CD4-positive, alpha-beta memory T cell (primary cell): ENCODE data around the gene FBXO42. TPM values are rescaled to one million over a fixed set of nuclear protein-coding genes. Genes with fewer than 3 reads are reported as not detected.
"Not testable (repeated sequence)": the region's sequence is repeated elsewhere in the genome, so short reads cannot be mapped to it uniquely, and the experiment has no call there.

Source experiments
- CTCF ChIA-PET: fragments of 350-600 bp; sonication (Branson Sonifier 250); formaldehyde crosslinking; loops from one replicate; lab custom pipeline; 2021; ENCODE audit warnings: inconsistent platforms; ENCODE audit not compliant: partially characterized antibody; lab: Charles Lee
- POLR2A ChIA-PET: fragments of 350-600 bp; sonication (Branson Sonifier 250); formaldehyde crosslinking; loops from one replicate; lab custom pipeline; 2021; ENCODE audit not compliant: partially characterized antibody; lab: Charles Lee
- DNase-seq, 5 donors: peaks; one replicate each; pipeline versions ENCODE4 v3.0.0 to v3.0.0-alpha.2; 2020 to 2022; ENCODE audit warnings: mixed read lengths in 1 of 5
- H3K27ac ChIP-seq: one replicate; pipeline ENCODE4 v1.7.0; 2013; ENCODE audit warnings: low read depth, low read length
- H3K27me3 ChIP-seq: 2 replicates; pipeline ENCODE4 v1.7.0; 2013; ENCODE audit warnings: mild to moderate bottlenecking, low read length, moderate library complexity; ENCODE audit not compliant: insufficient read depth
- H3K36me3 ChIP-seq: 2 replicates; pipeline ENCODE4 v1.7.0; 2013; ENCODE audit warnings: mild to moderate bottlenecking, low read length, moderate library complexity; ENCODE audit not compliant: insufficient read depth
- H3K4me1 ChIP-seq: 2 replicates; pipeline ENCODE4 v1.7.0; 2013; ENCODE audit warnings: mild to moderate bottlenecking, low read length, moderate library complexity; ENCODE audit not compliant: insufficient read depth
- H3K4me3 ChIP-seq, 2 donors: one replicate each; pipeline ENCODE4 v1.7.0; 2013; ENCODE audit warnings: low read length in 2 of 2, mild to moderate bottlenecking in 1 of 2
- H3K9me3 ChIP-seq, 2 donors: one replicate each; pipeline ENCODE4 v1.7.0; 2013; ENCODE audit warnings: low read length in 2 of 2, control low read depth in 1 of 2; ENCODE audit not compliant: control insufficient read depth in 1 of 2
- H3K27ac Mint-ChIP-seq, 7 donors: one replicate each; pipeline ENCODE4 v1.8.0; 2020 to 2021; ENCODE audit warnings: mixed read lengths in 7 of 7, mild to moderate bottlenecking in 6 of 7, inconsistent platforms in 3 of 7, moderate library complexity in 3 of 7
- H3K27me3 Mint-ChIP-seq, 2 donors: one replicate each; pipeline ENCODE4 v1.8.0; 2020 to 2021; ENCODE audit warnings: mixed read lengths in 2 of 2
- H3K36me3 Mint-ChIP-seq, 2 donors: one replicate each; pipeline ENCODE4 v1.8.0; 2020 to 2021; ENCODE audit warnings: mixed read lengths in 2 of 2, inconsistent platforms in 1 of 2, mild to moderate bottlenecking in 1 of 2
- H3K4me1 Mint-ChIP-seq, 4 donors: one replicate each; pipeline ENCODE4 v1.8.0; 2020 to 2021; ENCODE audit warnings: mixed read lengths in 4 of 4, mild to moderate bottlenecking in 1 of 4
- H3K4me3 Mint-ChIP-seq, 8 donors: one replicate each; pipeline ENCODE4 v1.8.0; 2020 to 2021; ENCODE audit warnings: mixed read lengths in 8 of 8, mild to moderate bottlenecking in 7 of 8, moderate library complexity in 6 of 8, inconsistent platforms in 3 of 8
- H3K9me3 Mint-ChIP-seq, 8 donors: one replicate each; pipeline ENCODE4 v1.8.0; 2020 to 2021; ENCODE audit warnings: mixed read lengths in 8 of 8, mild to moderate bottlenecking in 5 of 8, inconsistent platforms in 3 of 8, moderate library complexity in 1 of 8
- intact Hi-C: fragments of 100-400 bp; cut with micrococcal nuclease; formaldehyde crosslinking; loops from one replicate; pipeline ENCODE4 v1.15.1; 2023
- polyA plus RNA-seq, 2 donors: library from polyadenylated mRNA; unstranded; fragments of 300-500 nt; fragmentation: Illumina TruSeq; gene quantifications; one replicate each; pipeline ENCODE4 v1.2.3, GENCODE V29; 2021
- total RNA-seq, 2 experiments: library from RNA; stranded (reverse); gene quantifications; one replicate each; pipeline ENCODE4 v1.2.3, GENCODE V29; 2021

FBXO42 gene
- total and polyA plus RNA-seq, 4 experiments from 2014 or later = 18.2 to 25.6 (median 22.2) TPM

DNA sequence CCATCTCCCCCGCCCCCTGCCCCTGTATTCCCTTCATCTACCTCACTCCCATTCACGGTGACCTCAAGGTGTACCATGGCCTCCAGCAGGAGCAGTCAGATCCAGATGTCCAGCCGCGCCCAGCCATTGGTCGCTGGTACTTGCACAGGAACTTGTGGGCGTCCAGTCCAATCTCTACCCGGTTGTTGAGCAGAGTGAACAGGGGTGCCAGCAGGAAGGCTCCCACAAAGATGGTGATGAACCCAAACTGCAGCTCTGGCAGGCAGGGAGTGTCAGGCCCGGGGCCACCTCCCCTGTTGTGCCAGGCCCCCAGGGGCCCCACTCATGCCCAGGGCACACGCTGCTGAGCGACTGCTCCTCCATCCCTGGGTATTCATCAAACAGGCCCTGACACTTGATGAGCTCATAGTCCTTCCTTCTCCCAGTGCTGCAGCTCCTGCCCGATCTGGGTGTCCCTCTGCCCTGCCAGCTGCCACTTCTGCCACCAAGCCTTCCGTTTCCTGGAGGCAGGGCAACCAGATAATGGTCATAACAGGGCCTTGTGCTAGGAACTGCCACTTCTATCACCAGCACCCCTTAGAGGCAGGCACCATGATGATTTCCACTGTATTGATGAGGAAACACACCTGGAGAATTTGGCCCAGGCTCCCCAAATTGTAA, 134.1 kb downstream of the FBXO42 start:
- no peaks in the 10 kb centered on the region for H3K36me3 Mint-ChIP-seq
- Histone ChIP-seq H3K36me3 (no peaks in the 10 kb centered on the region), H3K9me3 (no peaks in the 10 kb centered on the region), H3K4me1 (peaks cover 19% of the 10 kb centered on the region), H3K4me3 (no peak overlapping the region), H3K27ac (peak overlapping the region; percentile 30), H3K27me3 (no peaks in the 10 kb centered on the region)
- peaks cover 0 to 2% of the 10 kb centered on the region in 2 donors for H3K27me3 Mint-ChIP-seq
- H3K4me1 Mint-ChIP-seq = peaks cover 5 to 40% (median 16%) of the 10 kb centered on the region in 4 donors
- intact Hi-C loops = no loop called here
- H3K9me3 Mint-ChIP-seq = no peaks in the 10 kb centered on the region
- ChIA-PET POLR2A (interaction anchor here (0.6 to 4.7 kb wide), 7 partner anchors 11 to 687 kb away, joined by 3 to 42 read pairs (median 4); partner anchors contain the start of genes CPLANE2 and EPHA2), CTCF (interaction anchor here (1.0 to 2.1 kb wide), 5 partner anchors 18 to 145 kb away, joined by 3 to 6 read pairs (median 3); partner anchors contain the start of gene CPLANE2)
- no peak for DNase-seq
- H3K4me3 Mint-ChIP-seq = peak overlapping the region in 6 of 8 donors; percentile 41 to 90 (median 68)
- H3K27ac Mint-ChIP-seq = peak overlapping the region in 6 of 7 donors; percentile 49 to 90 (median 78)

DNA sequence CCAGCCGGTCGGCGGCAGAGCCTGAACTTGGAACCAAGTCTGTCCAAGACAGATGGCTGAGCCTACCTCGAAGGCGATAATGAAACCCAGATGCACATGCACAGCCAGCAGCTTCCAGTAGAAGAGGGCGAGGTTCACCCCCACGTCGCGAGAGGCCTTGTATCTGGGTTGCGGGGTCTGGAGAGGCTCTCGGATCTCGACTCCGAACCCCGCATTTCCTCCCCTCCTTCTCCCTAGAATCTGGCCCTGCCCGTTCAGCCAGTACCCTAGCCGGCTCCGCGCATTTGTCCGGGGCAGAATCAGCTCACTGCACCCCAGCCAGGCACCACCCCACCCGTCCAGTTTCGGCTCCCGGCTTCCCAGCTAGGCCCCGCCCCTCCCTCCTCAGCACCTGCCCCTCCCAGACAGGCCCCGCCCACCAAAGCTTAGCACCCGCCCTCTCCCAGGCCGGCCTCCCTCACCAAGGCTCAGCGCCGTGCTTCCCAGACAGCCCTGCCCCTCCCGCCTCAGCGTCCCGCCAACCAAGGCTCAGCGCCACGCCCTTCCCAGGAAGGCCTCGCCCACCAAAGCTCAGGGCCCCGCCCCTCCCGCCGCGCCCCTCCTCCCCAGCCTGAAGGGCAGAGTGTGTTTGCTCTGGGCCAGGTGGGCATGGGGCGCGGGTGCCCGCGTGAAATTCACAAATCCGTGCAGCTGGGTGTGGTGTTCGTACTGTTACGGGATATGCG, 135.1 kb downstream of the FBXO42 start:
- Histone ChIP-seq H3K4me1 (peaks cover 19% of the 10 kb centered on the region), H3K27me3 (no peaks in the 10 kb centered on the region), H3K9me3 (no peaks in the 10 kb centered on the region), H3K36me3 (no peaks in the 10 kb centered on the region), H3K27ac (peak overlapping the region; percentile 30), H3K4me3 (peak overlapping the region; percentile 61 to 72)
- Mint-ChIP-seq H3K27ac (peak overlapping the region; percentile 68 to 91 (median 86)), H3K4me1 (peaks cover 5 to 40% (median 16%) of the 10 kb centered on the region in 4 donors), H3K9me3 (no peaks in the 10 kb centered on the region), H3K27me3 (peaks cover 0 to 2% of the 10 kb centered on the region in 2 donors), H3K36me3 (no peaks in the 10 kb centered on the region), H3K4me3 (peak overlapping the region; percentile 84 to 91 (median 88))
- ChIA-PET CTCF (interaction anchor here (0.9 to 1.8 kb wide), 7 partner anchors 12 to 145 kb away, joined by 3 to 7 read pairs (median 3); no protein-coding TSS in a partner anchor), POLR2A (interaction anchor here (0.6 to 4.7 kb wide), 13 partner anchors 10 to 688 kb away, joined by 3 to 42 read pairs (median 4); partner anchors contain the start of genes CPLANE2, EPHA2 and SZRD1)
- intact Hi-C loops = loop anchor here (1.0 kb wide), 2 partner anchors 11 to 20 kb away; partner anchors contain the start of gene CPLANE2
- DNase-seq = peak; percentile 88 to 94 (median 90)

DNA sequence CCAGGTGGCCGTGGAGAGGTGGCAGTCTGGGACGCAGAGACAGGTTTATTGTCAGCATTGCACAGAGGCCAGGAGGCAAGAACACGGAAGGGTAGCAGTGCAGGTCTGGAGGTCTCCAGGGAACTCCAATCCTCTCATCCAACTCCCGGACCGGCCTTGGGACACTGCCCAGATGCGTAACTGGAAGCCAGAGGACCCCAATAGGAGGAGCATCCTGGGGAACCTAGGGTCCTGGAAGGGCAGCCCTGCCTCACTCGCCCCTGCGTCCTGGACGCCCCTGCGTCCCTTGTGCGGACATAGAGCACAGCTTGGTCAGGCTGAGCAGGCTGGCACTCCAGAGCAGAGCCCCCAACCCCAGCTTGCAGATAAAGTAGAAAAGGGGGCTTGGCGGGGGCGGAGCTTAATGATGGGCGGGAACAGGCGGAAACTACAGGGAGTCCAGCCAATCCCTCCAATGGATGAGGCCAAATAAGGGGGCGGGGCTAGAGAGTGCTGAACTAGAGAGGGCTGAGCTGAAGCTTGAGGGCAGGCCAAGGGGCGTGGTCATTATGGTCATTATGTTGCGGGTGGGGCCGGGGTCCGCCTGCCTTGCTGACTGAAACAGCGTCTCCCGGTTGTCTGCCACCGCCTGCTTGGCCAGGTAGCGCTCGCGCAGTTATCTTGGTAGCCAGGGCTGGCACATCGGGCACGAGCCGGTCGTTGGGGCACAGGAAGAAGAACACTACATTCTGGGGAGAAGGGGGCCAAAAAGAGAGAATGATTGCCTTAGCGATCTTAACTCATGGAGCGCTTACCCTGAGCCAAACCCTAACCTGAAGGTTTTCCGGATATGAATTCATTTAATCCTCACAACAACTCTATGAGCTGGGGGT, 136.2 kb downstream of the FBXO42 start:
- H3K27ac ChIP-seq = peak overlapping the region; percentile 28

DNA sequence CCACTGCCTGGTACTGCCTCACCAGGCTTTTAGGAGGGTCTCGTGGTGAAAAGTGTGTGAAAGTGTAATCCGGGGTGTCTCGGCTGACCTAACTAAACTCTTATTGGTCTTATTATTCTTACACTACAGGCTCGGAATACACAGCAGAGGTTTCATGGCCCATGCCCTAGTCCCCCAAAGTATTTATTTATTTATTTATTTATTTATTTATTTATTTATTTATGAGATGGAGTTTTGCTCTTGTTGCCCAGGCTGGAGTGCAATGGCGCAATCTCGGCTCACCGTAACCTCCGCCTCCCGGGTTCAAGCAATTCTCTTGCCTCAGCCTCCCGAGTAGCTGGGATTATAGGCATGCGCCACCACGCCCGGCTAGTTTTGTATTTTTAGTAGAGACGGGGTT, 137.0 kb downstream of the FBXO42 start:
- H3K27me3 Mint-ChIP-seq, H3K9me3 Mint-ChIP-seq, intact Hi-C loops, H3K27ac ChIP-seq, DNase-seq, H3K36me3 ChIP-seq, H3K27me3 ChIP-seq, H3K36me3 Mint-ChIP-seq, CTCF ChIA-PET, H3K4me3 ChIP-seq, H3K27ac Mint-ChIP-seq, H3K4me3 Mint-ChIP-seq, H3K9me3 ChIP-seq: not testable (repeated sequence)
- H3K4me1 ChIP-seq = peaks cover 19% of the 10 kb centered on the region
- POLR2A ChIA-PET = interaction anchor here (3.8 kb wide), 1 partner anchor 21 kb away, joined by 27 read pairs; the partner anchor contains the start of gene CPLANE2
- peaks cover 5 to 40% (median 16%) of the 10 kb centered on the region in 4 donors for H3K4me1 Mint-ChIP-seq

More for the DNA sequence above, 136.2 kb downstream of the FBXO42 start:
- Mint-ChIP-seq H3K4me3 (peak overlapping the region; percentile 84 to 91 (median 88)), H3K27ac (peak overlapping the region; percentile 40 to 91 (median 79)), H3K4me1 (peaks cover 5 to 40% (median 16%) of the 10 kb centered on the region in 4 donors), H3K27me3 (peaks cover 0 to 2% of the 10 kb centered on the region in 2 donors), H3K36me3 (no peaks in the 10 kb centered on the region), H3K9me3 (no peaks in the 10 kb centered on the region)
- Histone ChIP-seq H3K9me3 (no peaks in the 10 kb centered on the region), H3K4me1 (peaks cover 19% of the 10 kb centered on the region), H3K27me3 (no peaks in the 10 kb centered on the region), H3K4me3 (peak overlapping the region; percentile 61 to 72), H3K36me3 (no peaks in the 10 kb centered on the region)
- ChIA-PET POLR2A (interaction anchor here (1.5 to 4.7 kb wide), 4 partner anchors 9 to 20 kb away, joined by 4 to 42 read pairs (median 16); partner anchors contain the start of gene CPLANE2), CTCF (interaction anchor here (0.9 to 1.8 kb wide), 5 partner anchors 11 to 33 kb away, joined by 3 to 7 read pairs (median 4); no protein-coding TSS in a partner anchor)
- intact Hi-C loops = no loop called here
- DNase-seq = peak; percentile 24 to 78 (median 44)

DNA sequence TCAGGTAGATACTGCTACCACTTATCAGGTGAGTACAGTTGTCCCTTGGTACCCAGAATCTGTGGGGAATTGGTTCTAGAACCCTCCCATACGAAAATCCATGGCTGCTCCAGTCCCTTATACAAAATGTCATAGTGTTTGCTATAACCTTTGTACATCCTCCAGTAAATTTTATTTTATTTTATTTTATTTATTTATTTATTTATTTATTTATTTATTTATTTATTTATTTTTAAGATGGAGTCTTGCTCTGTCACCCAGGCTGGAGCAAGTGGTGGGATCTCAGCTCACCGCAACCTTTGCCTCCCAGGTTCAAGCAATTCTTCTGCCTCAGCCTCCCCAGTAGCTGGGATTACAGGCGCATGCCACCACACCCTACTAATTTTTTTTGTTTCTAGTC, 138.7 kb downstream of the FBXO42 start:
- H3K4me1 ChIP-seq = peaks cover 19% of the 10 kb centered on the region
- H3K36me3 ChIP-seq, intact Hi-C loops, DNase-seq, H3K27ac Mint-ChIP-seq, H3K27me3 Mint-ChIP-seq, POLR2A ChIA-PET, H3K4me3 Mint-ChIP-seq, H3K9me3 ChIP-seq, H3K27me3 ChIP-seq, H3K36me3 Mint-ChIP-seq, H3K9me3 Mint-ChIP-seq, H3K4me3 ChIP-seq, H3K27ac ChIP-seq: not testable (repeated sequence)
- CTCF ChIA-PET = interaction anchor here (1.4 kb wide), 1 partner anchor 10 kb away, joined by 4 read pairs; no protein-coding TSS in a partner anchor
- H3K4me1 Mint-ChIP-seq = peaks cover 6 to 29% (median 12%) of the 10 kb centered on the region in 4 donors

DNA sequence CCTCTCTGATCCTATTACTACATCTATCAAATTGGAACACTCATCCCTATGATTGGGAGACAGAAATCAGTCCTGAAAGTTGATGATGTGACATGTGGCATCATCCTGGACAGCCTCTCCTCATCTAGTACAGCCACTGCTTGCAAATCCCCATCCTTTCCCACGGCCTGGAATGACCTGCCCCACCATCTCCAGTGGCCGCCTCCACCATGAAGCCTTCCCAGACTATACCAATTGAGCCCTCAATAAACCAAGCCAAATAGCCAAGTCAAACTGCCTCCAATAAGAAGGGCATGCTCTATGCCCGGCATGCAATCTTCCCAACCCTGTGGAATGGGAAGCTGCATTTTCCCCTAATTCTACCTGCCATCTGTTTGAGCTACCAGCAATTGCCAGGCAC, 139.3 kb downstream of the FBXO42 start:
- Histone ChIP-seq H3K4me3 (no peak overlapping the region), H3K36me3 (no peaks in the 10 kb centered on the region), H3K27ac (no peak overlapping the region), H3K4me1 (peaks cover 19% of the 10 kb centered on the region), H3K9me3 (no peaks in the 10 kb centered on the region), H3K27me3 (no peaks in the 10 kb centered on the region)
- ChIA-PET CTCF (interaction anchor here (1.4 kb wide), 1 partner anchor 9 kb away, joined by 4 read pairs; no protein-coding TSS in a partner anchor), POLR2A (no interaction called here)
- Mint-ChIP-seq H3K36me3 (no peaks in the 10 kb centered on the region), H3K9me3 (no peaks in the 10 kb centered on the region), H3K4me1 (peaks cover 6 to 24% (median 12%) of the 10 kb centered on the region in 4 donors), H3K27ac (peak overlapping the region in 1 of 7 donors; percentile 1), H3K27me3 (no peaks in the 10 kb centered on the region), H3K4me3 (no peak overlapping the region)
- DNase-seq = no peak
- intact Hi-C loops = no loop called here
